Neural cell (in vitro differentiated cells): ENCODE data around the gene HOXB5.

Experiments
- CTCF ChIP-seq: fragments of 450-650 bp; IDR thresholded peaks from 2 replicates; pipeline ENCODE4 v1.5.1; 2014; ENCODE audit warnings: antibody characterized with exemption, mild to moderate bottlenecking, moderate library complexity; ENCODE audit not compliant: poor library complexity, severe bottlenecking
- EZH2 ChIP-seq: fragments of 200-600, 300-800 bp; shearing (Covaris generic), sonication (generic); IDR thresholded peaks from 2 replicates; pipeline ENCODE4 v1.6.1; 2014; ENCODE audit warnings: antibody characterized with exemption, low read length, borderline replicate concordance, mild to moderate bottlenecking; ENCODE audit not compliant: insufficient read depth, poor library complexity, severe bottlenecking
- MXI1 ChIP-seq: fragments of 450-650 bp; conservative IDR thresholded peaks from 2 replicates; pipeline ENCODE4 v1.6.1; 2014; ENCODE audit warnings: antibody characterized with exemption, mild to moderate bottlenecking; ENCODE audit not compliant: poor library complexity, severe bottlenecking
- POLR2AphosphoS5 ChIP-seq: IDR thresholded peaks from 2 replicates; pipeline ENCODE4 v1.6.1; 2012
- RAD21 ChIP-seq: fragments of 450-650 bp; conservative IDR thresholded peaks from 2 replicates; pipeline ENCODE4 v1.6.1; 2014; ENCODE audit warnings: antibody characterized with exemption, mild to moderate bottlenecking, moderate library complexity
- TAF1 ChIP-seq: IDR thresholded peaks from 2 replicates; pipeline ENCODE4 v1.6.1; 2012; ENCODE audit warnings: low read depth

- no peak for TF ChIP-seq EZH2
- no peak for TF ChIP-seq CTCF
- no peak for TF ChIP-seq MXI1
- TF ChIP-seq RAD21, result no peak
- TF ChIP-seq POLR2AphosphoS5, result no peak
- TF ChIP-seq TAF1, result no peak
Observed at GRCh38 chr17:48629411-48629759, 35.8 kb upstream of the HOXB5 start.
